Loucy (cell line): ENCODE results near the gene MKLN1.

Source experiments
- EZH2phosphoT487 ChIP-seq: fragments of 200-600 bp; IDR thresholded peaks from 2 replicates; pipeline ENCODE4 v1.6.1; 2018; ENCODE audit warnings: antibody characterized with exemption, mild to moderate bottlenecking, moderate library complexity, borderline replicate concordance
- TF ChIP-seq, protein P1 (sequence below): fragments of 200-600 bp; sonication (generic); conservative IDR thresholded peaks from 2 replicates; pipeline ENCODE4 v1.5.1; 2014; ENCODE audit warnings: mild to moderate bottlenecking, antibody characterized with exemption, low read length

DNA sequence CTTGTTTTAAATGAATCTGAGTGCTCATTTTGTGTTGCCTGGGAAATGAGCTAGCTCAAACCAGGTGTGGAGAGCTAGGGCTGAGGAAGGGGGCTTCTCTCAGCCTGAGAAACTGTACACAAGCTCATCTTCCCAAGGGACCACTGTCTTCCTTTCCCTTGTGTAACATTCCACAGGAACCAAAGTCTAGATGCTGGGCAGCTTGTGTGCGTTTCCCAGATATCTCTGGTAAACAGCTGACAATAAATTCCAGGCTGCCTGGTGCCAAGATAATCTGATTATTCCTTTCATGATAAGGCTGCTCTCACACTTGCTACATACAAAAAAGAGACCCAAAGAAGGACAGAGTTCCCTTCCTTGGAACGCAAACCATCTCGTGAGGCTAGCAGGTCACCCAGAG lies 33.1 kb upstream of the MKLN1 start:
- TF ChIP-seq, protein P1, sequence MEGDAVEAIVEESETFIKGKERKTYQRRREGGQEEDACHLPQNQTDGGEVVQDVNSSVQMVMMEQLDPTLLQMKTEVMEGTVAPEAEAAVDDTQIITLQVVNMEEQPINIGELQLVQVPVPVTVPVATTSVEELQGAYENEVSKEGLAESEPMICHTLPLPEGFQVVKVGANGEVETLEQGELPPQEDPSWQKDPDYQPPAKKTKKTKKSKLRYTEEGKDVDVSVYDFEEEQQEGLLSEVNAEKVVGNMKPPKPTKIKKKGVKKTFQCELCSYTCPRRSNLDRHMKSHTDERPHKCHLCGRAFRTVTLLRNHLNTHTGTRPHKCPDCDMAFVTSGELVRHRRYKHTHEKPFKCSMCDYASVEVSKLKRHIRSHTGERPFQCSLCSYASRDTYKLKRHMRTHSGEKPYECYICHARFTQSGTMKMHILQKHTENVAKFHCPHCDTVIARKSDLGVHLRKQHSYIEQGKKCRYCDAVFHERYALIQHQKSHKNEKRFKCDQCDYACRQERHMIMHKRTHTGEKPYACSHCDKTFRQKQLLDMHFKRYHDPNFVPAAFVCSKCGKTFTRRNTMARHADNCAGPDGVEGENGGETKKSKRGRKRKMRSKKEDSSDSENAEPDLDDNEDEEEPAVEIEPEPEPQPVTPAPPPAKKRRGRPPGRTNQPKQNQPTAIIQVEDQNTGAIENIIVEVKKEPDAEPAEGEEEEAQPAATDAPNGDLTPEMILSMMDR = no peak
- no peak for TF ChIP-seq EZH2phosphoT487
